Measurements from ENCODE around the gene GUCY1A2. TPM values are rescaled to one million over a fixed set of nuclear protein-coding genes. Genes with fewer than 3 reads are reported as not detected.

GUCY1A2 gene
- total RNA-seq, 1 donor: under 0.01 TPM

DNA sequence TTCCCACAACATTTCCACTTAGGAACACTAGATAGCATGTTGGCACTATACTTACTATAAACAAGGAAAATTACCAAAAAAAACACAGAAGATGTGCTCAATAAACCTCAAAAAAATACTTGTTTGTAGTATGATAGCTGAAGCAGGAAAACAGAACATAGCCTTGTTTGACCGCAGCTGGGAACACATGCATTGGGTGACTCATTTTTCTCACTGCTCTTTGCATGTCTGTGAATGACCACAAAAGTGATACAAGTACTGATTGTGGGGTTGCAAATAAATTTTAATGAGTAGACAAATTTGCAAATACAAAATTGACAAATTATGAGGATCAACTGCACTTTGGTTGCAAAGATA lies 22.8 kb upstream of the GUCY1A2 start:
- Histone ChIP-seq H3K36me3 (ENCODE audit: insufficient read depth, low read length) (no peaks in the 10 kb centered on the region), H3K27ac (ENCODE audit: low read depth, low read length) (no peak overlapping the region), H3K4me3 (ENCODE audit: insufficient read depth, low read length) (no peak overlapping the region), H2AFZ (ENCODE audit: low read length) (no peak overlapping the region), H3K27me3 (ENCODE audit: insufficient read depth, low read length) (no peaks in the 10 kb centered on the region), H3K79me2 (ENCODE audit: insufficient read depth, low read length) (no peaks in the 10 kb centered on the region), H3K4me1 (ENCODE audit: insufficient read depth, low read length) (peaks cover 11% of the 10 kb centered on the region), H3K4me2 (ENCODE audit: insufficient read depth, low read length) (no peak overlapping the region), H4K20me1 (ENCODE audit: insufficient read depth, low read length) (no peaks in the 10 kb centered on the region), H3K9me3 (ENCODE audit: low read depth, low read length) (no peaks in the 10 kb centered on the region)
- TF ChIP-seq, protein P1, sequence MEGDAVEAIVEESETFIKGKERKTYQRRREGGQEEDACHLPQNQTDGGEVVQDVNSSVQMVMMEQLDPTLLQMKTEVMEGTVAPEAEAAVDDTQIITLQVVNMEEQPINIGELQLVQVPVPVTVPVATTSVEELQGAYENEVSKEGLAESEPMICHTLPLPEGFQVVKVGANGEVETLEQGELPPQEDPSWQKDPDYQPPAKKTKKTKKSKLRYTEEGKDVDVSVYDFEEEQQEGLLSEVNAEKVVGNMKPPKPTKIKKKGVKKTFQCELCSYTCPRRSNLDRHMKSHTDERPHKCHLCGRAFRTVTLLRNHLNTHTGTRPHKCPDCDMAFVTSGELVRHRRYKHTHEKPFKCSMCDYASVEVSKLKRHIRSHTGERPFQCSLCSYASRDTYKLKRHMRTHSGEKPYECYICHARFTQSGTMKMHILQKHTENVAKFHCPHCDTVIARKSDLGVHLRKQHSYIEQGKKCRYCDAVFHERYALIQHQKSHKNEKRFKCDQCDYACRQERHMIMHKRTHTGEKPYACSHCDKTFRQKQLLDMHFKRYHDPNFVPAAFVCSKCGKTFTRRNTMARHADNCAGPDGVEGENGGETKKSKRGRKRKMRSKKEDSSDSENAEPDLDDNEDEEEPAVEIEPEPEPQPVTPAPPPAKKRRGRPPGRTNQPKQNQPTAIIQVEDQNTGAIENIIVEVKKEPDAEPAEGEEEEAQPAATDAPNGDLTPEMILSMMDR (IDR thresholded peaks at IDR 0.05; ENCODE audit: extremely low read depth, low read depth, low read length): no peak
- no peak for DNase-seq (ENCODE audit: insufficient read length, low spot score, missing footprints)

DNA sequence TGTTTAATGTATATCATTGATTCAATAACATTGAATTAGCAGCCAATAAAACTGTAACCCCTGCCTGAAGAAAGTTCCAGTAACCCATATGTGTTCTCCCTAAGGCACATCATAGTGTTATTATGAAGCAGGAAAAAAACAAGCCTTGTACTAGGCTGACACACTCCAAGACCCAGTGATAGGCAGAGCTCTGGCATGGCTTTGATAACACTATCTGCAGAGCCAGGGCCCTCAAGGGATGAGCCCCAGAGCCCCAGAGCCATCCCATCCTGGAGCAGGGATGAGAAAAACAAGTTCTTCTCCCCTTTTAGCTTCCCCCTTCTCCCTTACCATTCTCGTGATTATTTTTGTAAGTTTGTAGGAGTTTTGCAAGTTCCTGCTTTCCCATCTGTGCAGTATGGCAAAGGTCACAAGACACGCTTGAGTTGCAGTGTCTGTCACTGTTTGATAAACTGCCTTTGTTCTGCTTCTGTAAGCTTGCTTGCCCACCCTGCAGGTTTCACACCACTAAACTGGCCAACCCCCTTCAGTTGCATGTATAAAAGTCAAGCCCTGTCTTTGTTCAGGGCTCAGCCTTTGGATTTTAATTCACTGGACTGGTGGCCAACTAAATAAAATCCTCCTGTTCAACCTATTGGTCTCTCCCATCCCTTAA lies 22.3 kb upstream of the GUCY1A2 start:
- no peaks in the 10 kb centered on the region for H4K20me1 ChIP-seq (ENCODE audit: insufficient read depth, low read length)
- H3K4me2 ChIP-seq (ENCODE audit: insufficient read depth, low read length): no peak overlapping the region
- TF ChIP-seq, protein P1 (IDR thresholded peaks at IDR 0.05; ENCODE audit: extremely low read depth, low read depth, low read length): no peak
- DNase-seq (ENCODE audit: insufficient read length, low spot score, missing footprints): no peak
- peaks cover 11% of the 10 kb centered on the region for H3K4me1 ChIP-seq (ENCODE audit: insufficient read depth, low read length)
- no peaks in the 10 kb centered on the region for H3K27me3 ChIP-seq (ENCODE audit: insufficient read depth, low read length)
- no peak overlapping the region for H3K4me3 ChIP-seq (ENCODE audit: insufficient read depth, low read length)
- H2AFZ ChIP-seq (ENCODE audit: low read length): no peak overlapping the region
- H3K27ac ChIP-seq (ENCODE audit: low read depth, low read length): no peak overlapping the region
- no peaks in the 10 kb centered on the region for H3K79me2 ChIP-seq (ENCODE audit: insufficient read depth, low read length)
- H3K36me3 ChIP-seq (ENCODE audit: insufficient read depth, low read length): no peaks in the 10 kb centered on the region
- no peaks in the 10 kb centered on the region for H3K9me3 ChIP-seq (ENCODE audit: low read depth, low read length)

DNA sequence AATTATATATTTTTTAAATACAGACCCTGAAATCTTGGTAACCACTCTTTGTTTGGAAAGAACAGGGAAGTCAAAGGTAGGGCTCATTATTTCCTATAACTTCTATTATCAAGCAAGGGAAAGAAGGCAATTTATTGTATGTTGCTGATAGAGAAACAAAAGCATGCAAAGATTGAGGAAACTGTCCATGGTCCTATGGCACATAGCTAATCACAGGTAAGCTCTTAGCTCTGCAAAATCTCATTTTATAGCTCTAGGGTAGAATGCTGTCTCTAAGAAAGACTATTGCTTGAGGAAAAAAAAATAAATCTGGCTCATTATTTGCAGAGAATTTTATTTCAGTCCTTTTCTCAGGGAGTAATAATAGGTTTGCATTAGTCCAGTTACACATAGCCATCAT lies 7.4 kb upstream of the GUCY1A2 start:
- TF ChIP-seq, protein P1 (IDR thresholded peaks at IDR 0.05; ENCODE audit: extremely low read depth, low read depth, low read length): no peak
- Histone ChIP-seq H3K27me3 (ENCODE audit: insufficient read depth, low read length) (peaks cover 7% of the 10 kb centered on the region), H3K4me2 (ENCODE audit: insufficient read depth, low read length) (no peak overlapping the region)

DNA sequence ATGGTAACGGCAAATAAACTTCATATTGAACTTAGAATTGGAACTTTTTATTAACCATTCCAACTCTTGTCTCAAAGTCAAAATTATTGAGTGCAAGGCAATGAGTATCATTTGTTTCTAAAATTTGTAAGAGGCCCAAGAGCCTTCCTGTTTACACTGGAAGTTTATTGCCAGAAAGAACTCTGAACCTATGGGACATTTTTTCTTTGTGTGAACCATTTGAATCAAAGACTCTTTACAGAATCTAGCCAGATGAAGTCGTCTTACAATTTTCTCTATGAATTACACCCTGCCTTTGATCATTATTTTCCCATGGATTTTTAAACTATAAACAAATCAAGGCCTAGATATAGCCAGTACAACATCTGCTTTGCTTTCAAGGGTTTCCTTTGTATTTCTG lies 2.3 kb upstream of the GUCY1A2 start:
- TF ChIP-seq, protein P1 (IDR thresholded peaks at IDR 0.05; ENCODE audit: extremely low read depth, low read depth, low read length): no peak
- Histone ChIP-seq H3K4me1 (ENCODE audit: insufficient read depth, low read length) (no peaks in the 10 kb centered on the region), H3K27ac (ENCODE audit: low read depth, low read length) (no peak overlapping the region), H3K36me3 (ENCODE audit: insufficient read depth, low read length) (no peaks in the 10 kb centered on the region), H3K27me3 (ENCODE audit: insufficient read depth, low read length) (peaks cover 42% of the 10 kb centered on the region), H3K79me2 (ENCODE audit: insufficient read depth, low read length) (no peaks in the 10 kb centered on the region), H3K9me3 (ENCODE audit: low read depth, low read length) (no peaks in the 10 kb centered on the region), H4K20me1 (ENCODE audit: insufficient read depth, low read length) (no peaks in the 10 kb centered on the region), H3K4me3 (ENCODE audit: insufficient read depth, low read length) (no peak overlapping the region), H3K4me2 (ENCODE audit: insufficient read depth, low read length) (no peak overlapping the region), H2AFZ (ENCODE audit: low read length) (no peak overlapping the region)
- no peak for DNase-seq (ENCODE audit: insufficient read length, low spot score, missing footprints)

More for the DNA sequence above, 7.4 kb upstream of the GUCY1A2 start:
- Histone ChIP-seq H3K9me3 (ENCODE audit: low read depth, low read length) (no peaks in the 10 kb centered on the region), H3K4me3 (ENCODE audit: insufficient read depth, low read length) (no peak overlapping the region), H3K4me1 (ENCODE audit: insufficient read depth, low read length) (no peaks in the 10 kb centered on the region), H3K27ac (ENCODE audit: low read depth, low read length) (no peak overlapping the region), H3K36me3 (ENCODE audit: insufficient read depth, low read length) (no peaks in the 10 kb centered on the region), H4K20me1 (ENCODE audit: insufficient read depth, low read length) (no peaks in the 10 kb centered on the region), H2AFZ (ENCODE audit: low read length) (no peak overlapping the region), H3K79me2 (ENCODE audit: insufficient read depth, low read length) (no peaks in the 10 kb centered on the region)
- no peak for DNase-seq (ENCODE audit: insufficient read length, low spot score, missing footprints)
